GM18951 (cell line): ENCODE measurements around the gene HEATR3.

Experiments used
- POLR2A ChIP-seq: IDR thresholded peaks from 4 replicates; pipeline ENCODE4 v1.6.1; 2011; ENCODE audit warnings: mild to moderate bottlenecking; ENCODE audit not compliant: insufficient read length, insufficient read depth; ENCODE audit errors: extremely low read depth
- in situ Hi-C: fragments of 300-500 bp; cut with MboI; formaldehyde crosslinking; loops from one replicate; pipeline ENCODE4 v1.12.0; 2022; ENCODE audit warnings: low sequenced_read_pairs, mixed read lengths, inconsistent platforms; ENCODE audit not compliant: unreplicated experiment

HEATR3 gene

DNA sequence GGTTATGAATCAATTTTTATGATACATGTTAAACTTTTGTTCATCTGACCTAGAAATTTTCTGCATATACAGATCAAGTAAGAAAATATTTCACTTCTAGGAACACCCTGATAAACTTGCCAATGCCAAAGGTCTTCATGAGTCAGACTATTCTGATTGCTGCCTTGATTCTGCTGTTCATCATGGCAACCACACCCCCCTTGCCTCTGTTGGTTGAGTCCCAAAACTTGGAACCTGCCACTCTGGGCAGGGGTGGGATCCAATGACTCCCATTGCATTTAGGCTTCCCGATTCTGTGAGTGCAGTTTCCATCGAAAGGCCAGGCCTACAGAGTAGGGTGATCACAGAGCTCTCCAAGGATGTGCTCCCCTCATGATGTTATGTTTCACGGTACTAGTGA lies 71.5 kb downstream of the HEATR3 start:
- in situ Hi-C loops, result no loop called here
- TF ChIP-seq POLR2A, result no peak

DNA sequence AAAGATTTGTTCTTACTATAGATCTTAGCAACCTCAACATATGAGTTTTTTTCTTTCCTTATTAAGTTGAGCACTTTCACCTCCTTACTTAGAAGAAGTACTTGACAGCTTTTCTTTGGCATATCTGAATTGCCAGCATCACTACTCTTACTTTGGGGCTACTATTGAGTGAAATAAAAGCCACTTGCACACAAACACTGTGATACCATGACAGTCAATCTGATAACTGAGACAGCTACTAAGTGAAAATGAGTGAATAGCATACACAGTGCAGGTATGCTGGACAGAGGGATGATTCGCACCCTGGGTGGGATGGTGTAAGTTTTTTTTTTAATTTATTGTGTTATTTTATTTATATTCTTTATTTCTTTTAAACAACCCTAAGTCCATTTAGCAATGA lies 73.8 kb downstream of the HEATR3 start:
- in situ Hi-C loops, result no loop called here
- no peak for TF ChIP-seq POLR2A

DNA sequence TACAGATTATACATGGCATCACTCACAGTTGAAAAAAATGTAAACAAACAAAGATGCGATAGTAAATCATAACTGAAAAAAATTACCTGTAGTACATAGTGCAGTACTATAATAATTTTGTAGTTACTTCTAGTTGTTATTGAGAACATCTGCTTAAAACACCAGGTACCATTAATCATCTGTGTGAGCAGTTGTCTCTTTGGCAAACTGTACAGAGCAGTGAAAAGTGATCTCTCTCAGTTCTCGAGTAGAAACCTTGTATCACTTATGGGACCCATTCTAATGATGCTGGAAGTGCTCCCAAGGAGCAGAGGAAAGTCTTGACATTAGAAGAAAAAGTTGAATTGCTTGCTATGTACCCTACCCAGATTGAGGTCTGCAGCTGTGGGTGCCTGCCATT lies 78.4 kb downstream of the HEATR3 start:
- no peak for TF ChIP-seq POLR2A
- in situ Hi-C loops, result no loop called here

DNA sequence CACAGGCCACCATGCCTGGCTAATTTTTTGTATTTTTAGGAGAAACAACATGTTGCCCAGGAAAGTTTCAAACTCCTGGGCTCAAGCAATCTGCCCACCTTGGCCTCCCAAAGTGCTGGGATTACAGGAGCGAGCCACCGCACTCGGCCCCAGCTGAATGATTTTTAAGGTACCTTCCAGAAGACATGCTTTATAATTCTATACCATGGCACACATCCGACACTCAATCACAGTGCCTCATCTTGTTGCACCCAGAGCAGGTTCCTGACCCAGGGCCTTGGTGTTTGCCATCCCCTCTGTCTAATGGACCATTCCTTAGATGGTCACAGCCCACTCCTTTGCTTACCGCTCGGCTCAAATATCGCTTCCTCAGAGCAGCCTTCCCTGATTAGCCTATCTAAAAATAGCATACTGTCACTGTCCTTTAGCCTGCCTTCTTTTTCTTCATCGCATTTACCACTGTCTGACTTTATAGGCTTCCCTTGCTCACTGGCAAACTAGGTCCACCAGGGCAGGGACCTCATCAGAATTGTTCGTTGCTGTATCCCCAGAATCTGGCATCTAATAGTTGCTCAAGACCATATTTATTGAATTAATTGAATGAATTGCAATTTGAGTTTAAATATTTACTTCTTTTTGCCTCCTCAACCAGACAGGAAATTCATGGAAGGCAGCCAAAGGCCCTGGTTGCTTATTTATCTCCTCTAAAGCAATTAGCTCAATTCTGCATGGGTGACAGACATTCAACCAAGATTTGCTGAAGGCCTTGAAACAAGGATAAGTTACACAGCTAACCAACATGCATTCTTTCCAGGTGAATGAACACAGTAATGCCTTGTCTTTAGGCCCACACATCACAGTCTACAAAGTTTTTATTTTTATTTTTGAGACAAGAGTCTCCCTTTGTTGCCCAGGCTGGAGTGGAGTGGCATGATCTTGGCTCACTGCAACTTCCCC lies 81.0 kb downstream of the HEATR3 start:
- in situ Hi-C loops, result no loop called here
- TF ChIP-seq POLR2A, result no peak

DNA sequence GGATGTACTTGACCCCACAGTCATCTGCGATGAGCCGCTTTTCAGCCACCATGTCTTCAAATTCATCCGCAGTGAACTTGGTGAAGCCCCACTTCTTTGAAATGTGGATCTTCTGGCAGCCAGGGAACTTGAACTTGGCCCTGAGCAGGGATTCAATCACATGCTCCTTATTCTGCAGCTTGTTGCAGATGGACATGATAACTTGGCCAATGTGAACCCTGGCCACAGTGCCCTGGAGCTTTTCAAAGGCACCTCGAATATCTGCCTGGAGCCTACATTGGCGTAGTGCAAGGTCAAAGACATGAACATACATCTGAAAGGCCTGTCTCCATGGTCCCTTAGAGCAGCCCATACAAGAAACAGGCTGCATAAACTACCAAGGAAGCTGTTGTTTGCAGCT lies 85.6 kb downstream of the HEATR3 start:
- no peak for TF ChIP-seq POLR2A
- in situ Hi-C loops, result no loop called here

DNA sequence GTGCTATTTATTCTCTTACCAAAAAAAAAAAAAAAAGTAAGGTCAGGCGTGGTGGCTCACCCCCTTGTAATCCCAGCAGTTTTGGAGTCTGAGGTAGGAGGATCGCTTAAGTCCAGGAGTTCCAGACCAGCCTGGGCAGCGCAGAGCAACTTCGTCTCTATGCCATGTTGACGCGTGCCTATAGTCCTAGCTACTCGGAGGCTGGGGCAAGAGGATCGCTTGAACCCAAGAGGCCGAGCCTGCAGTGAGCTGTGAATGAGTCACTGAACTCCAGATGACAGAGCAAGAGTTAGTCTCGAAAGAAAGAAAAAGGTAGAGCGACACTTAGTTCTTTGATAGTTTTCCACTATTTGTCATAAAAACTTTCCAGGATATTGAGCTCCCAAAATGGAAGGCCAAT lies 86.0 kb downstream of the HEATR3 start:
- no peak for TF ChIP-seq POLR2A
- in situ Hi-C loops, result no loop called here

DNA sequence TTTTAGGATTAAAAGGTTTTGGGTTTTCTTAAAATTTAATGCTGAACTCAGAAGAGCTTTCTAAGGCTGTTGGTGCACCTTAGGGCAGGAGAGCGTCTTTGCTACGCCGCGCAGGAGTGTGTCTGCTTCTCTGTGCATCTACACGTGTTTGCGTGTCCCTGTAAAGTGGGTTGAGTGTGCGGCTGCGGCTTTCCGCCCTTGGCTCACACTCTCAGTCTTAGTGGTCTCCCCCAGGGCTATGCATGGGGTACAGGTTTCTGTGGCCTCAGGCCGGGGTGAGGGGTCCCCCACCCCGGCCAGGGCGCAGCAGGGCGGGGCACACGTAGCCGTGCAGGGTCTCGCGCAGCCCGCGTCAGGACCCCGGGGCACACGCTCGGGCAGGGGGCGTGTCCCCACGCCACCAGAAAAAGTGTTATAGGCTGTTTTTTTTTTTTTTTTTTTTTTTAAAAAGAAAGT lies 86.6 kb downstream of the HEATR3 start:
- no peak for TF ChIP-seq POLR2A
- in situ Hi-C loops, result no loop called here

DNA sequence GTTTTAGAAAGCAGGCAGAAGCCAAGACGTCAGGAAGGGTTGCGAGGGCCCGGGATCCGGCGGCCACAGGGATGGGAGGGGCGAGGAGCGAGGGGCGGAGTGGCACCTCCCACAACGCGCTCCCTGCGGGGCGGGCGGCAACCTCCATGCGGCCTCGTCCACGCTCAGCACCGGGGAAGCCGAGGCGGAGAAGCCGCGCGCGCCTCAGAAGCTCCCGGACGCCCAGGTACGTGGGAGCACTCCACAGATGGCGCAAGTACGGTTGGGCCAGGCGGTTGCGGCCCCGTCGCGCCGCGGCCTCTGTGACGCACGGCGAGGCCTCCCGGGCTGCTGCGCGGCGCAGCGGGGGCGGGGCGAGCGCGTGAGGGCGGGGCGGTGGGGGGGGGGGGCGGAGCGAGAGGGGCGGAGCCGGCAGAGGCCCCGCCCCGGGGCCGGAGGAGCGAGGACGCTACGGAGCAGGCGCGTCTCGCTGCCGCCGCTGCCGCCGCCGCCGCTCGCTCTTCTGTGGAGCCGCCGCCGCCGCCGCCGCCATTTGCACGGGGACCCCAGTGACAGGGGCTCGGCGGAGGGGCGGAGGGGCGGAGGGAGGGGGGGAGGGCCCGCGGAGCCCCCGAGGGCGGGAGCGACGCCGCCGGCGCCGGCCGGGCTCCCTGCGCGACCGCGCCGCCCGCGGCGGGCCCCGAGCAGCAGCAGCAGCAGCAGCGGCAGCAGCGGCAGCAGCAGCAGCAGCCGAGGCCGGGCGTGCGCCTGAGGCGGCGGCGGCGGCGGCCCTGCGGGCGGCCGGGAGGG lies 87.2 kb downstream of the HEATR3 start, which contains the start of gene TENT4B:
TENT4B (plus strand) TSS at position 500 of the 789 bp plus-strand sequence. CDS start 316 bp downstream, outside the sequence.
- in situ Hi-C loops, result no loop called here
- peak; percentile 94 for TF ChIP-seq POLR2A

DNA sequence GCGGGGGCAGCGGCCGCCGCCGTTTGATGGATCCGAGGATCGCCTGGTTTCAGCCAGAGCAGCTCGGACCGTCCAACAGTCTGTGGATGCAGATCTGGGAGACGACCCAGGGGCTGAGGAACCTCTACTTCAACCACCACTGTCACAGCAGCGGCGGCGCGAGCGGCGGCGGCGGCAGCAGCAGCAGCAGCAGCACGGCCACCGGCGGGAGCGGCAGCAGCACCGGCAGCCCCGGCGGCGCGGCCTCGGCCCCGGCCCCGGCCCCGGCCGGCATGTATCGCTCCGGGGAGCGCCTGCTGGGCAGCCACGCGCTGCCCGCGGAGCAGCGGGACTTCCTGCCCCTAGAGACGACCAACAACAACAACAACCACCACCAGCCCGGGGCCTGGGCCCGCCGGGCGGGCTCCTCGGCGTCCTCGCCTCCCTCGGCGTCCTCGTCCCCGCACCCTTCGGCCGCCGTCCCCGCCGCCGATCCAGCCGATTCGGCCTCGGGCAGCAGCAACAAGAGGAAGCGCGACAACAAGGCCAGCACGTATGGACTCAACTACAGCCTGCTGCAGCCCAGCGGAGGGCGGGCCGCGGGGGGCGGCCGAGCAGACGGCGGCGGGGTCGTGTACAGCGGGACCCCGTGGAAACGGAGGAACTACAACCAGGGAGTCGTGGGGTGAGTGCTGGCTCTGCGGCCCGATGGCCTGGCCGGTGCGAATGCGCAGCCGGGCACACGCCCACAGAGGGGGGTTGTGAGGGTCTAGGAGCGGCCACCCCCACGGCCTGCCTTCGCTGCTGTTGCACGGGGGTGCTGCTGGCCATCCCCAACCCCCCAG lies 88.0 kb downstream of the HEATR3 start:
- no peak for TF ChIP-seq POLR2A
- in situ Hi-C loops, result no loop called here

DNA sequence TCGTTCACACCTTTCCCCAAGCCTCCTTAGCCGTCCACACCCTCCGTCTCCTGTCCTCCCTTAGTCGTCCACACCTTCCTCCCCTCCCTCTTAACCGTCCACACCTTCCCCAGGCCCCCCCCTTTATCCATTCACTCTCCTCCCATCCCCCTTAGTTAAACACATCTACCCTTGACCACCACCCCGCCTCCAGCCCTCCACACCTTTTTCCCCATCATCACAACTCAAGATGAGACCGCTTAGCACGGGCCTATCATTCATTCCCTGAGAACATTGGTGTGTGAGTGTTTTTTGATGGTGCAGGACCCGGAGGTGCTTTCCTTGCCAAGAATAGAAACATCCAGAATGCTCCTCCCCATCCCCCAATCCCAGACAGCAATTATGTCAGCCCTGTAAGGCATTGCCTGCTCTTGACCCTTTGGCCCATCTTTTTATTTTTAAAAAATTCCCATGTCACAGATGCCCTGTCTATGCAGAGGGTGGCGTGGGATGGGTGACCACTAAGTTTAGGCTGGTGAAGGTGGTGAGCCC lies 88.7 kb downstream of the HEATR3 start:
- TF ChIP-seq POLR2A, result no peak
- in situ Hi-C loops, result no loop called here

DNA sequence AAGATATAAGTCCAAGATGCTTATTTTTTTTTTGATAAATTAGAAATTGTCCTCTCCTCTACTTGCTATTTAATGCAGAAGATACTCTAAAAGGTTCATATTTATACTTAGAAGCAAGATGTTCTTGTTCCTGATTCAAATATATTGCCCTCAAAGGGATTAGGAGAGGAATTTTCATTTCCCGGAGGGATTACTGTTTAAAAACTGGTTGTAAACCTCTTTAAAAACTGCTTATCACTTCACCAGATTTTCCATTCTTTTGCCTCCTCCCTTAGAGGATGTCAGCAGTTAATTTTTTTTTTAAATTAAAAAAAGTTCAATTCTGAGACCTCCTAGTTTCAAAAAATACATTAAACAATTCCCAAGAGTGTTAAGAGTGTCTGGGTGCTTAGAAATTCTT lies 90.2 kb downstream of the HEATR3 start:
- in situ Hi-C loops, result no loop called here
- no peak for TF ChIP-seq POLR2A
